DMS 273 treated with DMSO at 0.1 percent for 48 hours (cell line): Measurements from ENCODE around the gene MED28.
"Not testable (repeated sequence)": the region's sequence is repeated elsewhere in the genome, so short reads cannot be mapped to it uniquely, and the experiment has no call there.

Experiments
- DNase-seq: peaks from one replicate; lab custom pipeline; 2025; lab: John Stamatoyannopoulos, UW

The MED28 gene

DNA sequence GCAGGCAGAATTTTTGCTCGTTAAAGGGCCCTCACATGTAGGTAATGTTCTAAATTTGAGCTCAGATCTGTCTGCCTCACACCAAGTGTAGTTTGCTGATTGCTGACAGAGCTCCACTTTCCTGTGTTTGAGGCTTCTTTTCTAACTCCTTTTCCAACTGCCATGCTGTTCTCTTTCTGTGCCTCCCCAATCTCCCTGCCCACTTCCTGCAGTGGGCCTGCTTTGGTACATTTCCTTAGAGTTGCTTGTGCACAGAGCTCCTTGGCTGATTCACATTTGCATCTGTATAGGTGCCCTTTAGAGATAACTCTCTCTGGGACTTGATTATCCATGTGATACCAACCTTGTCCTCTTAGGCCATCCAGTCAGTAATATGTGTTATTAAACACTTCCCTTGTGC, 4.5 kb downstream of the MED28 start:
- DNase-seq = no peak

- DNase-seq = no peak
Observed at GRCh38 chr4:17619416-17620105, 5.1 kb downstream of the MED28 start.

DNA sequence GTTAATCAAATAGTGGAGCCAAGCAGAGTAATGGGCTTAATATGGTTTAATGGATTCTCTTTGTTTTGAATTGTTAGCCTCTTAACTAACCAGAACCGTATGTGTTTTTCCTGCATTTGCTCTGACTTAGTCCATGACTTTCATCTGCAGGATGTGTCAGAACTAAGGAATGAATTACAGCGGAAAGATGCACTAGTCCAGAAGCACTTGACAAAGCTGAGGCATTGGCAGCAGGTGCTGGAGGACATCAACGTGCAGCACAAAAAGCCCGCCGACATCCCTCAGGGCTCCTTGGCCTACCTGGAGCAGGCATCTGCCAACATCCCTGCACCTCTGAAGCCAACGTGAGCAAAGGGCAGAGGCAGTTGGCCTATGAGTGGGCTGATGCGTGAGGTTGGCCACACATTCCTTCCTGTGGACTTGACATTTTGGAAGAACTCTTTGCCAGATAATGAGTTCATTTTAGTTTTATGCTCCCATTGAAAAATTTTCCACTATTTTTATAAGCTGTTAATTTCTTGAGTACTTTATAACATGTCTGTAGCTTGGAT, 9.1 kb downstream of the MED28 start:
- no peak for DNase-seq

DNA sequence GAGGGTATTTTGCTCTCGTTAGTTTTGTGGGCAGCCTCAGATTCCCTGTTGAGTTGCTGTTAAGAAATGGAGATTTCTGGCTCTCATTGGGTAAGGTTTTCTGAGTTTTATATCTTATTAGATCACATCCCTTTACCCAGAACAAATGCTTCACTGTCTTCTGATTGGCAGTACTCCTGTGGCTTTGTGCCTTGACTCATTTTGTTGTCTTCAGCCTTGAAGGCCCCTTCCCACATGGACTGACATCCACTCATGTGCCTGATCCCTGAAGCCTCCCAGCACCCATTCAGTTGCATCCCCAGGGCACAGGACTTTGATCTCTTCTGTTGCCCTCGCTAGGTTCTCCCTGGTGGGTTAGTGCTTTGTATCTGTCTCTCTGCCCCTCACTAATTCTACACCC, 10.4 kb downstream of the MED28 start:
- no peak for DNase-seq

- DNase-seq = no peak
Observed at GRCh38 chr4:17630228-17630627, 15.8 kb downstream of the MED28 start.

DNA sequence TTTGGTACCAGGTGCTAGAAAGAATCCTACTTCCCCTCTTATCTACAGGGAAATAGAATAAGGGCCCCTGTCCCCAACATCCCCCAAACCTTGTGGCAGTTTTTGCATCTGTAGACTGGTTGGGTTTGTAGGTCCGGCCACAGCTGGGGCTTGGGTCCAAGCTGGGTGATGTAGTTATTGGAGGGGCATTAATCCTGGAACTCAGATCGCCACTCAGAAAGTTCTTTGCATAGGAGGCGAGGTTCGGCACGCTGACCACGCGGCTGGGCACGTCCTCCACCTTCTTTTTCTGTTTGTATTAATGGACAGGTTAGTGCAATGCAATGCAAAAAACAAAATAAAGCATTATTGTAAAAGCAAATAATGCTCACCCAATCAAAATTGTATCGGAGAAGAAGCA, 19.2 kb downstream of the MED28 start:
- DNase-seq = no peak

- DNase-seq = no peak
Observed at GRCh38 chr4:17635056-17635455, 20.6 kb downstream of the MED28 start.

- DNase-seq = no peak
Observed at GRCh38 chr4:17636341-17636695, 21.9 kb downstream of the MED28 start.

DNA sequence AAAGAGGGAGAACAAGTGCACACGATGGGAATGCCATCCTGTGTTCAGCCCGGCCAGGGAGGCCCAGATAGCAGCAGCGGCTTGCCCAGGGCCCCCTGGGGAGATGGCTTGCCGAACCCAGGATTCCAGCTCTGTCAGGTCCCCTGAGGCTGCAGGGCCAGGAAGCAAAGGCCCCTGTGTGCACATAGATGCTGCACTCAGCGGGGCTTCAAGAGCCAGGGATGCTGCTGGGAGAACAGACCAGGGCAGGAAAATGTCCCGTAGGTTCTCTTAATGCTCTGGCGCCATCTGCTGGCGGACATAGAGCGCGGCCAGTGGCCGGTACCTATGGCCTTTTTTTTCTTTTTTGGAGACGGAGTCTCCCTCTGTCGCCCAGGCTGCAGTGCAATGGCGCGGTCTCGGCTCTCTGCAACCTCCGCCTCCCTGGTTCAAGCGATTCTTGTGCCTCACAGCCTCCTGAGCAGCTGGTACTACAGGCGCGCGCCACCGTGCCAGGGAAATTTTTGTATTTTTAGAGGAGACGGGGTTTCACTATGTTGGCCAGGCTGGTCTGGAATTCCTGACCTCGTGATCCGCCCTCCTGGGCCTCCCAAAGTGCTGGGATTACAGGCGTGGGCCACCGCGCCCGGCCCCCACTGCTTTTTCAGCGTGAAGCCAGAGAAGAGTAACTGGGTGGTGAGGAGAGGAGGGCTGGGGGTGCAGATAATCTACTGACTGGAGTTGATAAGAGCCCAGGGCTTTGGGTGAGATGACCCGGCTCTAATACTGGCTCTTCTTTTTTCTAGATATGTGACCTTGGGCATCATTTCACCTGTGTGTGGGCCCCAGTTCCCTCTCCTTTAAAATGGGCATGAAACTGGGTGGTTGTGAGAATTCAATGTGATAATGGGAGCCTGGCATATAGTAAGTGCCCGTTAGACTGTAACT, 22.5 kb downstream of the MED28 start:
- peak; percentile 57 for DNase-seq

DNA sequence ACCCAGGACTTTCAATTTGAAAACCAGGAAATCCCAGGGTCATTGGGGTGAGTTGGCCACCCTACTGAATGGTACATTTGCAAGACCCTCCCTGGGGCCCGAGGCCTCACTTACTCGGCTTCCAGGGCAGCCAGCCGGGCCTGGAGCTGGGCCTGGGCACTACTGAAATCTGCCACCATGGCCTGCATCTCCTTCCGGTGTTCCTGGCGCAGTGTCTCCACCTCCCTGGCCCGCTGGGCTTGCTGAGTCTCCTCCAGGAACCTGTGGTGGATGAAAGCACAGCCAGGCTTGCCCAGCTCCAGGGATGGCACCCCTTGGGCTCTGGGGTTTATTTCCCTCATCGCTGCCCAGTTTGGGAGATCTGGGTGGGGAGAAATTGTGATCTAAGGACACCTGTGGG, 24.7 kb downstream of the MED28 start:
- no peak for DNase-seq

- no peak for DNase-seq
Observed at GRCh38 chr4:17642398-17642783, 27.9 kb downstream of the MED28 start.

GRCh38 chr4:17646693-17647092, 32.3 kb downstream of the MED28 start:
- DNase-seq = no peak

DNA sequence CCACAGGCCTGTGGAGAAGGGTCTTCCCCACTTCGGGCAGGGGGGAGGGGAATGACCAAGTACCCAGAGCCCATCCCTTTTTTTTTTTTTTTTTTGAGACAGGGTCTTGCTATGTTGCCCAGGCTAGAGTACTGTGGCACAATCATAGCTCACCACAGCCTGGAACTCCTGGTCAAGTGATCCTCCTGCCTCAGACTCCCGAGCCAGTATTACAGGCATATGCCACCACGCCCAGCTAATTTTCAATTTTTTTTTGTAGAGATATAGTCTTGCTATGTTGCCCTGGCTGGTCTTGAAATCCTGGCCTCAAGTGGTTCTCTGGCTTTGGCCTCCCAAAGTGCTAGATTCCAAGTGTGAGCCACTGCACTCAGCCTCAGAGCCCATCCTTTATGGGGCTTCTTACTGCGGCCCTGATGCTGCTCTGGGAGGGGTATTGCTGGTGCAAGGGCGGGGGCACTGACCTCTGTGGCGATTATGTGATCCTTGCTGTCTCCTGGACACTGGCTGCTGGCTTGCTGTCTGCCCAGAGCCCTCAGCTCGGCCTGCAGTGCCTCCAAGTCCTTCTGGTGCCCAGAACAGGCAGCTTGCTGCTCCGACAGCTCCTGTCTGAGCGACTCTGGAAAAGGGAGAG, 32.9 kb downstream of the MED28 start:
- DNase-seq = no peak

- DNase-seq = no peak
Observed at GRCh38 chr4:17647927-17648326, 33.5 kb downstream of the MED28 start.

DNA sequence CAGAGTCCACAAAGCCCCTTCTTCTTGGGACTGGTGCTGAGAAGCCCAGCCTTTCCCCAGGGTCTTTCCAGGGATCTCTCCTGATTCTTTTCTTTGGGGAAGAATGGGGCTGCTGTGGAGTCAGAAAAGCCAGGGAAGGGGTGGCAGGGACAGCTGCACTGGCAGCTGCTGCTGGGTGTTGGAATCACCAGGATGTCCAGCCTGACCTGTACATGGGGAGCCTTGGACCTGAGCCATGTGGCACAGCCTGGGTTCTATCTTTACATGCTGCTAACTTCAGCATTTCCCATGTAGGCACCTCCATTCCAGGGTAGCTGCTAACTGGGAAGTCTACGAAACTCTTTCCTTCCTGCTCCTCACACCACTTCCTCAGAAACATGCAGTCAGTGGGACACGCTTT, 36.0 kb downstream of the MED28 start:
- DNase-seq = no peak

- DNase-seq = no peak
Observed at GRCh38 chr4:17654701-17655100, 40.3 kb downstream of the MED28 start.

- DNase-seq = no peak
Observed at GRCh38 chr4:17657090-17657489, 42.6 kb downstream of the MED28 start.

DNA sequence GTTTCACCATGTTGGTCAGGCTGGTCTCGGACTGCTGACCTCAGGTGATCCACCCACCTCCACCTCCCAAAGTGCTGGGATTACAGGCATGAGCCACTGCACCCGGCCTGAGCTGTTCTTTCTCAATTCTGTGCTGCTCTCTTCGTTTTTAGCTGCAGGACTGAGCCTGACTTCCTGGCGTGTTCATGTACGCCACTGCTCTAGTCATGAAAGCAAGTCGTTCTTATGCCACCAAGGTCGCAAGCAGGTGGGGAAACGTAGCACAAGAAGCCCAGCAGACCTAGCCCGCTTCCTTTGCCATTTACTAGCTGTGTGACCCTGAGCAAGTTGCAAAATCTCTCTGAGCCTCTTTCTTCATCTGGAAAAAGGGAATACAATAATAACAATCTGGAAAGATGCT, 43.4 kb downstream of the MED28 start:
- DNase-seq = no peak

GRCh38 chr4:17659196-17659595, 44.8 kb downstream of the MED28 start:
- DNase-seq = not testable (repeated sequence)

DNA sequence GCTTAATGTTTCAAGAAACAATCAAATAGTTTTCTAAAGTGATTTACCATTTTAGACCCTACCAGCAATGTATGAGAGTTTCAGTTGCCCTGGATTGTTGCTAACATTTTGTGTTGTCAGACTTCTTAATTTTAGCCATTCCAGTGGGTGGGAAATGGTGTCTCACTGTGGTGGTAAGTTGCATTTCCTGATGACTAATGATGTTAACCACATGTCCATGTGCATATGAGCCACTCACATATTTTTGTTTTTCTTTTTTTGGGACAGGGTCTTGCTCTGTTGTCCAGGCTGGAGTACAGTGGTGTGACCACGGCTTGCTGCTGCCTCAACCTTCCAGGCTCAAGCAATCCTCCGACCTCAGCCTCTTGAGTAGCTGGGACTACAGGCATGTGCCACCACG, 48.3 kb downstream of the MED28 start:
- no peak for DNase-seq

DNA sequence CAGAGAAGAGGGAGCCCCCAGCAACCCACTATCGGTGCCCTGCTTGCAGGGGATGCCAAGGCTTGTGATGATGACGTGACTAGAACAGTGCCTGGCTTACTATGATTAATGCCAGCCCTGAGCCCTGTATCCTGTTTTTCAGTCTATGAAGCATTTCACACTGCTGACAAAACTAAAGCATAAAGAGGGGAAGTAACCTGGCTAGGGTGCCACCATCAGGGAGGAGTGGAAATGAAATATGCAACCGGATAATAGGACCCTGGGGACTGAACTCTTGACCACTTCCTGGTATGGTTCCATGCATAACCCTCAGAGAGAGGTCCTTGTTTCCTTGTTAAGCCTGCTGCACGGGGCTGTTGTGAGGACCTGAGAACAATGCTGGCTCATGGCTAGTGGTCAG, 50.3 kb downstream of the MED28 start:
- DNase-seq = no peak

- no peak for DNase-seq
Observed at GRCh38 chr4:17665346-17665745, 50.9 kb downstream of the MED28 start.

DNA sequence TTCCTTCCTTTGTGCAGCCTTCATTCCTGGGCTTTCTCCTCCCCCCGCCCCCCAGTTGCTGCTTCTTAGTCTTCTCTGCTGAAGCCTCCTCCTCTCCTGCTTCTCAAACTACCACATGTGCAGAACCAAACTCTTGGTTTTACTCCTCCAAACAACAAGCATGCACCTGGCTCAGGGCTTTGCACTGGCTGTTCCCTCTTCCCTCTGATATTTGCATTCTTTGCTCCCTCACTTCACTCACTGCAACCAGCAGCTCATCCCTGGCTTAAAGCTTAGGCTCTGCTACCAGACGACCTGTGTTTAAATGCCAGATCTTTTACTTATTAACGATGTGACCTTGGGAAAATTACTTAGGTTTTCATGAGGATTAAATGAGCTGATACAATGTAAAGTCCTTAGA, 51.4 kb downstream of the MED28 start:
- DNase-seq = no peak
